ENCODE results near the gene RORB. TPM values are rescaled to one million over a fixed set of nuclear protein-coding genes. Genes with fewer than 3 reads are reported as not detected.

RORB gene
- total RNA-seq, 4 donors from 2014 or later: 0.04 to 0.19 (median 0.14) TPM

DNA sequence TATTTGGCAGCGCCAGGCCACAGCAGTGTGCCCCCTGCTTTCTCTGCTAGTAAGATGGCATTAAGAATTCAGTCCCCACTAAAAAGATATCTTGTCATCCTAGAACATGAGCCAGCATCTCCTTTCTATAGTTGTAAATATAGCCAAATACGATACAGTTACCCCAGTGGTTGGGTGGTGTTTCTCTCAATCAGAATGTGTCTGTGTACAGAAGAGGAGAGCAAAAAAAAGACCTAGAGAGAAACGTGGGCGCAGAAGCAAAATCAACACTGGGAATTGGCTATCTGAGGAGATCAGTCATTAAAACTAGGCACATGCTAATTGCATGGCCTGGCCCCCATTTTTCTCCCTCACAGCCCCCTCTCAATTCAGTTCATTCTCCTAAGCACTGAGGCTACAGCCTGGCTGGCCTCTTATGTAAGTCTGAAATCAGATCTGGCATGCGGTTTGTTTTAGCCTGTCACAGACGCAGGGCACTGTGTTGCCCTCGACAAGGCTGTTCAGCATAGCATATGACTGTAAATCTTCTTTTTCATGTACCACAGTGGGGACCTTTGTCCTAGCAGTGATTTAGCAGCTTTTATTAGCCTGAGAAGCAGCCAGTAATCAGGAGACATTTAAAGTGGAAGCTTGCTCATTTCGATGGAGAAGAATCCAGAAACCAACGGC lies 57.8 kb downstream of the RORB start:
- intact Hi-C loops (cut with DNase I; ENCODE audit: low total_unique reads): loop anchor here (5.0 kb wide), 1 partner anchor 932 kb away; no protein-coding TSS in a partner anchor
- TF ChIP-seq CTCF (IDR thresholded peaks at IDR 0.05): no peak
- TF ChIP-seq POLR2A (IDR thresholded peaks at IDR 0.05): no peak
- DNase-seq (ENCODE audit: low spot score in 2 of 2): no peak
- no peak overlapping the region for H3K4me3 ChIP-seq (ENCODE audit: low read depth, poor library complexity, severe bottlenecking)
- 48 to 54% methylated on average over 9 of the region's 9 CpGs for WGBS, 2 donors

DNA sequence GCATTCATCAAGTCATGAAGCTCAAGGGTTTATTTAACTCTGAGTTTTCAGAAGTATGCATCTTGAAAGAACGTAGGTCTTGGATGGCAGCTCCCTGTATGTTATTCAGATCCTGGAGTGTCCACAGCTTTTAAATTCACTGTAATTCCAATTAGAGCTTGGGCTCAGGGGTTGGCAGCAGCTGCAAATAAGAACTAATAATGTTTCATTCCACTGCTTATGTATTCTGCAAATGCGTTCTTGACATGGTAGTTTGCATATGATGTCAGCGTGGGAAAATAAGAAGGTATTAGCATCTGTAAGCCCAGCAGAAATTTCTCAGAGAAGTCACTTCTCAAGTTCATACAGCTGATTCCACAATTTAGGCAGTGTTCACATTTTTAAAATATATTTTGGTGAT lies 58.4 kb downstream of the RORB start:
- H3K4me3 ChIP-seq (ENCODE audit: low read depth, poor library complexity, severe bottlenecking): no peak overlapping the region
- DNase-seq (ENCODE audit: low spot score in 2 of 2): no peak
- no peak for TF ChIP-seq POLR2A (IDR thresholded peaks at IDR 0.05)
- no peak for TF ChIP-seq CTCF (IDR thresholded peaks at IDR 0.05)
- WGBS, 2 donors: 72 to 85% methylated on average over 3 of the region's 3 CpGs
- intact Hi-C loops (cut with DNase I; ENCODE audit: low total_unique reads): loop anchor here (5.0 kb wide), 1 partner anchor 932 kb away; no protein-coding TSS in a partner anchor

GRCh38 chr9:74556685-74557084 lies 59.5 kb downstream of the RORB start:
- WGBS, 2 donors: 63 to 75% methylated on average over 3 of the region's 3 CpGs
- no peak overlapping the region for H3K4me3 ChIP-seq (ENCODE audit: low read depth, poor library complexity, severe bottlenecking)
- TF ChIP-seq CTCF (IDR thresholded peaks at IDR 0.05) (no peak), POLR2A (IDR thresholded peaks at IDR 0.05) (no peak)
- intact Hi-C loops (cut with DNase I; ENCODE audit: low total_unique reads): loop anchor here (5.0 kb wide), 1 partner anchor 931 kb away; no protein-coding TSS in a partner anchor
- DNase-seq (ENCODE audit: low spot score in 2 of 2): no peak

DNA sequence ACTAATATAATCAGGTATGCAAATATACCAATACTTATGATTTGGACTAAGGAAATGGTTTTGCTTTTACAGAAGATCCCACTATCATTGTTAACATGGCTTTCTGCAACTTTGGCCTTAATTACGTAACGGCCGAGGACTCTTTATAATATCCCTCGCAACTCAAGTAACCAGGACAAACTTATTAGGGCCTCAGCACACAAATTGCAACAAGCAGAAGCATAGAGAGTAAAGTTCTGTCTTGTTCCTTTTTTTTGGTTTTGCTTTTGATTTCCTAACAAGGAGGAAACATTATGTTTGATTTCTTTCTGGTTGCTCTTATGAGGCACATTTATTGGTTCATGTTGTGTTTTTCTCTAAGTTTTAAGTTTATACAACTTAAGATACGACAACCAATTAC lies 60.4 kb downstream of the RORB start:
- 75 to 80% methylated on average over 5 of the region's 5 CpGs for WGBS, 2 donors
- TF ChIP-seq POLR2A (IDR thresholded peaks at IDR 0.05) (no peak), CTCF (IDR thresholded peaks at IDR 0.05) (no peak)
- intact Hi-C loops (cut with DNase I; ENCODE audit: low total_unique reads): loop anchor here (5.0 kb wide), 1 partner anchor 930 kb away; no protein-coding TSS in a partner anchor
- H3K4me3 ChIP-seq (ENCODE audit: low read depth, poor library complexity, severe bottlenecking): no peak overlapping the region
- DNase-seq (ENCODE audit: low spot score in 2 of 2): no peak

DNA sequence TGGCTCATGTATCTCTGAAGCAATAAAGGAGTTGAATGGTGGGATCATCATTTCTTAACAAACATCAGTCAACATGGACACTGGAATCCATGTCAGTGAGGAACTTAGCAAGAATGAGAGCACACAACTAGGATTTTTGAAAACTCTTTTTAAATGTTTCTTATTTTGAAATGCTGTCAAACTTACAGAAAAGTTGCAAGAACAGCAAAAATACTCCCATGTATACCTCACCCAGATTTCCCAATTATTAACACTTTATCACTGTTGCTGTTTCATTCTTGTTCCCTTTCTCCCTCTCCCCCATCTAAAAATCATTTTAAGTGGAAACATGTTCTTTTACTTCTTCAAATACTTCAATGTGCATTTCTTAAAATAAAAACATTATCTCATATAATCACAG lies 65.5 kb downstream of the RORB start:
- DNase-seq (ENCODE audit: low spot score in 2 of 2): no peak
- no peak overlapping the region for H3K4me3 ChIP-seq (ENCODE audit: low read depth, poor library complexity, severe bottlenecking)
- TF ChIP-seq POLR2A (IDR thresholded peaks at IDR 0.05): no peak
- TF ChIP-seq CTCF (IDR thresholded peaks at IDR 0.05): no peak
- intact Hi-C loops (cut with DNase I; ENCODE audit: low total_unique reads): no loop called here
